ENCODE measurements around the gene IQCC. TPM values are rescaled to one million over a fixed set of nuclear protein-coding genes. Genes with fewer than 3 reads are reported as not detected.

IQCC gene
- total RNA-seq, 2 experiments from 2014 or later = 2.4 to 3.2 TPM

DNA sequence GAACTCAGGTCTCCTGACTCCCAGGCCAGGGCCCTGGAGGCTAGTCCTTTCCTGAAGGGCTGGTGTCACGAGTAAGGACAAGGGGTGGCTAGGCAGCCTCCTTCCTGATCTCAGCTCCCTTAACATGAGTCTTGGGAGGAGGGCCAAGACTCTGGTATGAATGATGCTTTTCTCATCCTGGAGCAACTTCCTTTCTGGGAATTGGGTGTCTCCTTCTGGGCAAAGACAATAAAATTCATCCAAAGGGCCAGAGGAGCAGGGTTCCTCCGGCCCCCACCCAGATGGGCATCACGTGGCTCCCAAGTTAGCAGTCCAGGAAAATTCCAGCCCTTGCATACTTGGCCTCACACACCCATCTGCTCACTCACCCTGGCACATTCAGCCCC, 41.4 kb downstream of the IQCC start, which contains the start of gene FAM167B:
TSS of gene FAM167B (plus strand) at position 335 of the 386 bp plus-strand sequence. CDS start 200 bp downstream, outside the sequence.
- ChIA-PET CTCF (interaction anchor here (1.0 to 4.5 kb wide), 4 partner anchors 7 to 126 kb away, joined by 3 to 48 read pairs (median 4); no protein-coding TSS in a partner anchor), POLR2A (interaction anchor here (1.8 to 21.2 kb wide), 5 partner anchors 15 to 148 kb away, joined by 5 to 543 read pairs (median 80); partner anchors contain the start of genes BSDC1 and HDAC1)
- no peak for DNase-seq
- intact Hi-C loops (cut with DNase I, micrococcal nuclease) = no loop called here
- H3K9me3 ChIP-seq (ENCODE audit: control insufficient read depth in 1 of 2, insufficient read depth in 1 of 2, low read length in 2 of 2) = no peaks in the 10 kb centered on the region
- no peaks in the 10 kb centered on the region for H3K36me3 ChIP-seq (ENCODE audit: insufficient read depth, low read length)
- H3K4me3 ChIP-seq (ENCODE audit: low read length) = peak within 1 kb of the TSS; percentile 41
- peaks cover 61% of the 10 kb centered on the region for H3K4me1 Mint-ChIP-seq (ENCODE audit: low read depth)
- peak within 1 kb of the TSS; percentile 99 for H3K27ac Mint-ChIP-seq
- peak within 1 kb of the TSS; percentile 87 to 94 for H3K27ac ChIP-seq (ENCODE audit: low read depth in 1 of 2, low read length in 2 of 2)
- H3K27me3 ChIP-seq (ENCODE audit: control insufficient read depth in 1 of 2, insufficient read depth in 2 of 2, low read length in 2 of 2) = no peaks in the 10 kb centered on the region
- peaks cover 67% of the 10 kb centered on the region for H3K4me1 ChIP-seq (ENCODE audit: insufficient read depth, low read length)
- TF ChIP-seq, protein P1, sequence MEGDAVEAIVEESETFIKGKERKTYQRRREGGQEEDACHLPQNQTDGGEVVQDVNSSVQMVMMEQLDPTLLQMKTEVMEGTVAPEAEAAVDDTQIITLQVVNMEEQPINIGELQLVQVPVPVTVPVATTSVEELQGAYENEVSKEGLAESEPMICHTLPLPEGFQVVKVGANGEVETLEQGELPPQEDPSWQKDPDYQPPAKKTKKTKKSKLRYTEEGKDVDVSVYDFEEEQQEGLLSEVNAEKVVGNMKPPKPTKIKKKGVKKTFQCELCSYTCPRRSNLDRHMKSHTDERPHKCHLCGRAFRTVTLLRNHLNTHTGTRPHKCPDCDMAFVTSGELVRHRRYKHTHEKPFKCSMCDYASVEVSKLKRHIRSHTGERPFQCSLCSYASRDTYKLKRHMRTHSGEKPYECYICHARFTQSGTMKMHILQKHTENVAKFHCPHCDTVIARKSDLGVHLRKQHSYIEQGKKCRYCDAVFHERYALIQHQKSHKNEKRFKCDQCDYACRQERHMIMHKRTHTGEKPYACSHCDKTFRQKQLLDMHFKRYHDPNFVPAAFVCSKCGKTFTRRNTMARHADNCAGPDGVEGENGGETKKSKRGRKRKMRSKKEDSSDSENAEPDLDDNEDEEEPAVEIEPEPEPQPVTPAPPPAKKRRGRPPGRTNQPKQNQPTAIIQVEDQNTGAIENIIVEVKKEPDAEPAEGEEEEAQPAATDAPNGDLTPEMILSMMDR (IDR thresholded peaks at IDR 0.05) = no peak
- no peaks in the 10 kb centered on the region for H3K9me3 Mint-ChIP-seq
- peak within 1 kb of the TSS; percentile 86 for H3K4me3 Mint-ChIP-seq
- no peak for ATAC-seq (ENCODE audit: poor library complexity)
- peaks cover 11% of the 10 kb centered on the region for H3K36me3 Mint-ChIP-seq (ENCODE audit: low read depth)
- H3K27me3 Mint-ChIP-seq = no peaks in the 10 kb centered on the region

DNA sequence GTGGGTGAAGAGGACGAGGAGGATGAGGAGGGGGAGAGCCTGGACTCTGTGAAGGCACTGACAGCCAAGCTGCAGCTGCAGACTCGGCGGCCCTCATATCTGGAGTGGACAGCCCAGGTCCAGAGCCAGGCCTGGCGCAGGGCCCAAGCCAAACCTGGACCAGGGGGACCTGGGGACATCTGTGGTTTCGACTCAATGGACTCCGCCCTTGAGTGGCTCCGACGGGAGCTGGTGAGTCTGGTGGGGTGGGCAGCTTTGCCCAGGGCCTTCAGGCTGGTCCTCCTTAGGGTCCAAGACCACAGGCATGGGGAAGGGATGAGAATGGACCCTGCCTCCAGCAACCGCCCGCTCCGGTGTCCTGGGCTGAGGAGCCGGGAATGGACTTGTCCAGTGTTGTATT, 42.0 kb downstream of the IQCC start:
- ATAC-seq (ENCODE audit: poor library complexity) = no peak
- Mint-ChIP-seq H3K4me1 (ENCODE audit: low read depth) (peaks cover 57% of the 10 kb centered on the region), H3K4me3 (no peak overlapping the region), H3K36me3 (ENCODE audit: low read depth) (peaks cover 17% of the 10 kb centered on the region), H3K27ac (peak overlapping the region; percentile 99), H3K9me3 (no peaks in the 10 kb centered on the region), H3K27me3 (no peaks in the 10 kb centered on the region)
- no peak for DNase-seq
- TF ChIP-seq, protein P1 (IDR thresholded peaks at IDR 0.05) = no peak
- Histone ChIP-seq H3K27ac (ENCODE audit: low read depth in 1 of 2, low read length in 2 of 2) (peak overlapping the region; percentile 87 to 94), H3K27me3 (ENCODE audit: control insufficient read depth in 1 of 2, insufficient read depth in 2 of 2, low read length in 2 of 2) (no peaks in the 10 kb centered on the region), H3K36me3 (ENCODE audit: insufficient read depth, low read length) (no peaks in the 10 kb centered on the region), H3K9me3 (ENCODE audit: control insufficient read depth in 1 of 2, insufficient read depth in 1 of 2, low read length in 2 of 2) (no peaks in the 10 kb centered on the region), H3K4me1 (ENCODE audit: insufficient read depth, low read length) (peaks cover 66% of the 10 kb centered on the region), H3K4me3 (ENCODE audit: low read length) (no peak overlapping the region)
- ChIA-PET CTCF (interaction anchor here (0.8 to 4.5 kb wide), 17 partner anchors 8 to 90 kb away, joined by 3 to 48 read pairs (median 5); partner anchors contain the start of genes HDAC1 and IQCC), POLR2A (interaction anchor here (1.2 to 21.2 kb wide), 12 partner anchors 7 to 147 kb away, joined by 3 to 543 read pairs (median 30); partner anchors contain the start of genes BSDC1, CCDC28B, HDAC1 and MARCKSL1)
- intact Hi-C loops (cut with DNase I, micrococcal nuclease) = no loop called here

DNA sequence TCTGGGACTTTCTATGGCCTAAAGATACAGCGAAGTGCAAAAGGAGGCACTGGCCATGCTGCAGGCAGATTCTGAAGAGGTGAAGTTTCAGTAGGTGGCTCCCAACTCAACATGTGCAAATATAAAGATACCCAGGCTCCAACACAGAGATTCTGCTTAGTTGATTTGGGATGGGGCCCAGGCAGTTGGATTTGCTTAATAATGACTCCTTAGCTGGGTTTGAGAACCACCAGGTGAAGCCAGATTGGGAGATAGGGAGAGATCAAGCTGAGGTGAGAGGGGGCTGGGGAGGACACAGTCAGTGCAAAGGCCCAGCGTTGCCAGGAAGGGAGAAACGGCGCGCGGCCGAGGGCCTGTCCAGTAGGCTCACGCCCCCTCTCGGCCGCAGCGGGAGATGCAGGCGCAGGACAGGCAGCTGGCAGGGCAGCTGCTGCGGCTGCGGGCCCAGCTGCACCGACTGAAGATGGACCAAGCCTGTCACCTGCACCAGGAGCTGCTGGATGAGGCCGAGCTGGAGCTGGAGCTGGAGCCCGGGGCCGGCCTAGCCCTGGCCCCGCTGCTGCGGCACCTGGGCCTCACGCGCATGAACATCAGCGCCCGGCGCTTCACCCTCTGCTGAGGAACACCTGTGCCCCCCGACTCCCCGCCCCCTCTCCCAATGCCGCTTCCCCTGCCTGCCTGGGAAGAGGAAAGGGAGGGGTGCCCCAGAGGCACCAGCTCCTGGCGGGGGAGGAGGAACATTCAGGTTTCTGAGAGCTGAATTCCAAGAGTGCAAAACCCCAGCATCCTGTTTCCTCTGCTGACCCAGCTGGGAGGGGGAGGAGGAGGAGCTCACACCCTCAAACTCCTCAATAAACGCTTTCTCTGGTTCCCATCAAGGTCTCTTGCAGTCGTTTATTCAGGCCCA, 42.8 kb downstream of the IQCC start:
- POLR2A ChIA-PET = interaction anchor here (0.8 to 21.2 kb wide), 17 partner anchors 8 to 146 kb away, joined by 3 to 543 read pairs (median 11); partner anchors contain the start of genes BSDC1, CCDC28B, HDAC1 and IQCC
- intact Hi-C loops (cut with DNase I, micrococcal nuclease) = no loop called here
- peak overlapping the region; percentile 41 for H3K4me3 ChIP-seq (ENCODE audit: low read length)
- CTCF ChIA-PET = interaction anchor here (0.6 to 4.5 kb wide), 32 partner anchors 8 to 175 kb away, joined by 3 to 48 read pairs (median 4); partner anchors contain the start of genes HDAC1, IQCC, KPNA6 and MARCKSL1
- Mint-ChIP-seq H3K9me3 (no peaks in the 10 kb centered on the region), H3K27me3 (no peaks in the 10 kb centered on the region), H3K4me3 (peak overlapping the region; percentile 86), H3K4me1 (ENCODE audit: low read depth) (peaks cover 58% of the 10 kb centered on the region), H3K27ac (peak overlapping the region; percentile 99), H3K36me3 (ENCODE audit: low read depth) (peaks cover 24% of the 10 kb centered on the region)
- no peaks in the 10 kb centered on the region for H3K36me3 ChIP-seq (ENCODE audit: insufficient read depth, low read length)
- peak overlapping the region; percentile 87 to 94 for H3K27ac ChIP-seq (ENCODE audit: low read depth in 1 of 2, low read length in 2 of 2)
- H3K27me3 ChIP-seq (ENCODE audit: control insufficient read depth in 1 of 2, insufficient read depth in 2 of 2, low read length in 2 of 2) = no peaks in the 10 kb centered on the region
- peaks cover 65% of the 10 kb centered on the region for H3K4me1 ChIP-seq (ENCODE audit: insufficient read depth, low read length)
- H3K9me3 ChIP-seq (ENCODE audit: control insufficient read depth in 1 of 2, insufficient read depth in 1 of 2, low read length in 2 of 2) = no peaks in the 10 kb centered on the region
- DNase-seq (peak; percentile 56 to 86 (median 66)), ATAC-seq (ENCODE audit: poor library complexity) (no peak)
- TF ChIP-seq, protein P1 (IDR thresholded peaks at IDR 0.05) = peak; percentile 92
